Activated T-cell treated with anti-CD3 and anti-CD28 coated beads, Interleukin-2, amount 50 U/mL, for 24 hours (primary cell): ENCODE measurements around the gene CLNK.

Experiments used
- DNase-seq: peaks from one replicate; pipeline ENCODE4 v3.0.0-alpha.2; 2020
- H3K27ac Mint-ChIP-seq: 2 replicates; pipeline ENCODE4 v1.8.0; 2020; ENCODE audit warnings: mild to moderate bottlenecking, mixed read lengths
- H3K27me3 Mint-ChIP-seq: 2 replicates; pipeline ENCODE4 v1.8.0; 2020; ENCODE audit warnings: mixed read lengths
- H3K36me3 Mint-ChIP-seq: 2 replicates; pipeline ENCODE4 v1.8.0; 2020; ENCODE audit warnings: low read depth, mixed read lengths
- H3K4me1 Mint-ChIP-seq: 2 replicates; pipeline ENCODE4 v1.8.0; 2020; ENCODE audit warnings: low read depth, mixed read lengths
- H3K4me3 Mint-ChIP-seq: 2 replicates; pipeline ENCODE4 v1.8.0; 2020; ENCODE audit warnings: mild to moderate bottlenecking, moderate library complexity, mixed read lengths
- H3K9me3 Mint-ChIP-seq: 2 replicates; pipeline ENCODE4 v1.8.0; 2020; ENCODE audit warnings: mixed read lengths

CLNK gene

DNA sequence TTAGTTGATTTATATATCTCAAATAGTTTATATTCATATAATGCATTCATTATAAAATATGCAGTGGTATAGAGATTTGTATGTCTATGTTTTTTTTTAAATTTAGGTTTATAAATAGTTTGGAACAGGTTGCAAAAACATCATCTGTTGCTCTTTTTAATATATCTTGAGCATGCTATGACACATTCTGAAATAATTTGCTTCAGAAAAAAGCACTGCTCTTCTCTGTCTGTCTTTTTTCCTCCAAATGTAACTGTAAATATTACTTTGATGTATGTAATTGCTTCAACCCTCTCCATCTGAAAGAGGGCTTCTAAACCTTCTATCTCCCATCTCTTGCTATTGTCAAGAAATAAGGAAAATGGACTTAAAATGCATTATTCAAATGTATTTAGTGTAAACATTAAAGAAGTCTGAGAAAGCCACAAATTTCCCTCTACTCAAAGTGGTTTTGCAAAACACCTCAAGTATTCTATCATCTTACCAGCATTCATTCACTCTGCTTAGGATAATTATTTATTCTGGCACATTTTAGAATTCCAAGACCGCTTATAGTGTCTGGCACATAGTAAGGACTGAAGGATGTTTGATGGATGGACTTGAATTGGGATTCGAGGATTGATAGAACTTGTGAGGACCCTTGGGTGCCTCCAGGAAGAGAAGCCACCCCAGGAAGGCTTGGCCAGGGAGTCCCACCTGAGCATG lies 87.8 kb downstream of the CLNK start:
- DNase-seq = no peak
- no peak overlapping the region for H3K27ac Mint-ChIP-seq
- H3K36me3 Mint-ChIP-seq = no peaks in the 10 kb centered on the region
- no peaks in the 10 kb centered on the region for H3K27me3 Mint-ChIP-seq
- no peak overlapping the region for H3K4me3 Mint-ChIP-seq
- no peaks in the 10 kb centered on the region for H3K9me3 Mint-ChIP-seq
- H3K4me1 Mint-ChIP-seq = no peaks in the 10 kb centered on the region

DNA sequence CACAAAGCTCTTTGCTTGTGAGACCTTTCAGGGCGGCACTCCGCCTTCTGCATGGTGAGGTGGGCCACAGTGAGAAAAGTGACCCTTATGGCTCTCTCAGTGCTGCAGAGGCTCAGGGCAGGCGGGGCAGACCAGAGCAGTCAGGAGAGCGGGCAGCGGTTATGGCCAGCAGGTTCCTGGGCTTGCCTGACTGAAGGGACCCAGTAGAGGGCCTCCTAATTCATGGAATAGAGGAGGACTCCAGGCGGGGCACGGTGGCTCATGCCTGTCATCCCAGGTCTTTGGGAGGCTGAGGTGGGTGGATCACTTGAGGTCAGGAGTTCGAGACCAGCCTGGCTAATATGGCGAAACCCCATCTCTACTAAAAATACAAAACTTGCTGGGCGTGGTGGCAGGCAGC lies 91.4 kb downstream of the CLNK start:
- H3K4me1 Mint-ChIP-seq = peaks cover 22% of the 10 kb centered on the region
- H3K27ac Mint-ChIP-seq = no peak overlapping the region
- H3K36me3 Mint-ChIP-seq = no peaks in the 10 kb centered on the region
- H3K4me3 Mint-ChIP-seq = no peak overlapping the region
- no peak for DNase-seq
- H3K9me3 Mint-ChIP-seq = no peaks in the 10 kb centered on the region
- H3K27me3 Mint-ChIP-seq = no peaks in the 10 kb centered on the region

DNA sequence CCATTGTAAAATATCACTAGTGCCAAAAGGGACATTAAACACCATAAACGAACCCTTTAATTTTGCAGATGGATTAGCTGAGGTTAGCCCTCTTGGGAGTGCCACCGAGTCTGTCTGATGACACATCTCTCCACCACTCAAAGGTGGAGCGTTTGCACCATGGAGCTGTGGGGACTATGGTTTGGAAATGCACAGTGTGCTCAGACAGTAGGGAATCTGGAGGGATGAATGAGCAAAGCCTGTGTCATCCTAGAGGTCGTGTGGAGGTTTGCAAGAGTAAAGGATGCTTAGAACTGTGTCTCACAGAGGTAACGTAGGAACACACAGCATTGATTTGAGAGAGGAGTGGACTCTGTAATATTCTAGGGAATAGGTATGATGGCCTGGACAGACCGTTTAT lies 93.7 kb downstream of the CLNK start:
- H3K36me3 Mint-ChIP-seq = no peaks in the 10 kb centered on the region
- peaks cover 29% of the 10 kb centered on the region for H3K4me1 Mint-ChIP-seq
- DNase-seq = no peak
- no peaks in the 10 kb centered on the region for H3K27me3 Mint-ChIP-seq
- H3K4me3 Mint-ChIP-seq = no peak overlapping the region
- no peaks in the 10 kb centered on the region for H3K9me3 Mint-ChIP-seq
- no peak overlapping the region for H3K27ac Mint-ChIP-seq

DNA sequence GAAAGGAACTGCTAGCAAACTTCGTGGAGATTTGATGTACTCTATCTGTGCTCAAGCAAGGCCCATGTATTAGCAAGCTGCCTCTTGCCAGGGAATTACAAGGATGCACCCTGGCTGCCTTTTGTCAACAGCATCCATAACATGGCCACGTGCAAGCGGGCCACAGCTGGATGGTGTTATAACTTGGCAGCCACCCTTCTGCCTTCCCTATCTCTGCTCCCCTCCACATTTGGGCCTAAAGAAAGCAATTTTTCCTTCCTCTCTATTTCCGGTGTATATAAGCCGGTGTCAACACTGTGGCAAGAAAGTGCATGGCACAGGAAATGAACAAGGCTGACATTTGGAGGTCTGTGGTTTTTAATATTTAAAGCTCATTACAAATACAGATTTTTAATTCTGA lies 94.8 kb downstream of the CLNK start:
- no peaks in the 10 kb centered on the region for H3K36me3 Mint-ChIP-seq
- no peaks in the 10 kb centered on the region for H3K9me3 Mint-ChIP-seq
- H3K27ac Mint-ChIP-seq = no peak overlapping the region
- H3K4me1 Mint-ChIP-seq = peaks cover 30% of the 10 kb centered on the region
- H3K27me3 Mint-ChIP-seq = no peaks in the 10 kb centered on the region
- H3K4me3 Mint-ChIP-seq = no peak overlapping the region
- no peak for DNase-seq

DNA sequence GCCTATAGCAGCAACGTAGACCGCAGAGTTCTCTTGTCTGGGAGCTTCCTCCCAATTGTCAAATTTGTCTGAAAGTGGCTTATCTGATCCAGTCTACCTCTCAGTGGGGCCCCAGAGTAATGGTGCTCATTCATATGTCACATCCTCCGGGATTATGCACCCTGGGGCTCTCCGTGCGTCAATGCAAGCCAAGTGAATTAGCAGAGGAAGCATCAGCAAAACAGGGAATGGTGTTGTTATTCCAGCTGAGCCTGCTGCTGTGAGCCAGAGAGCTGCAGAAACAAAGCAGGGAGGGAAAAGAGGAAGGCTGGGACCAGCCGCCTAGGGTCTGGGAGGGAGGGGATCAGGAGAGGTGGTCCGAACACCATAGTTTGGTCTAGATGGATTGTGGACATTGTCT lies 95.2 kb downstream of the CLNK start:
- no peak overlapping the region for H3K4me3 Mint-ChIP-seq
- no peak overlapping the region for H3K27ac Mint-ChIP-seq
- H3K4me1 Mint-ChIP-seq = peaks cover 35% of the 10 kb centered on the region
- H3K36me3 Mint-ChIP-seq = no peaks in the 10 kb centered on the region
- H3K9me3 Mint-ChIP-seq = no peaks in the 10 kb centered on the region
- no peak for DNase-seq
- no peaks in the 10 kb centered on the region for H3K27me3 Mint-ChIP-seq

DNA sequence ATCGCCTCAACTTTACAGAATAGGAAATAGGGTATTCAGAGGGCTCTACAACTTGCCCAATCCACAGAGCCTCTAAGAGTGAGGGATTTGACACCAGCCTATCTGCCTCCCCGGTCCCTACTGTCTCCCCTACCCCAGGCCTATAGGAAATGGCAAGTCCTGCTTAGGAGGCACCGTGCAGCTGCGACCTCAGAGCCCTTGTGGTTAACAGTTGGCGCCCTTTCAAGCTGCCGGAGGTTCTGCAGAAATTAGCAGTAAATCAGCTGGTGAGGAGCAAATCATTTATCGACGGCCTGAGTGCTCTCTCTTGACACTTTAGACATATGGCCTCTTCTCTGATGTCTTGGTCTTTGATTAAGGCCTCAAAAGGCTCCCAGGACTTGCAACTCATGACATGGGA lies 96.9 kb downstream of the CLNK start:
- H3K4me1 Mint-ChIP-seq = peaks cover 41% of the 10 kb centered on the region
- no peaks in the 10 kb centered on the region for H3K27me3 Mint-ChIP-seq
- no peak overlapping the region for H3K4me3 Mint-ChIP-seq
- no peak for DNase-seq
- no peak overlapping the region for H3K27ac Mint-ChIP-seq
- H3K36me3 Mint-ChIP-seq = no peaks in the 10 kb centered on the region
- H3K9me3 Mint-ChIP-seq = no peaks in the 10 kb centered on the region

DNA sequence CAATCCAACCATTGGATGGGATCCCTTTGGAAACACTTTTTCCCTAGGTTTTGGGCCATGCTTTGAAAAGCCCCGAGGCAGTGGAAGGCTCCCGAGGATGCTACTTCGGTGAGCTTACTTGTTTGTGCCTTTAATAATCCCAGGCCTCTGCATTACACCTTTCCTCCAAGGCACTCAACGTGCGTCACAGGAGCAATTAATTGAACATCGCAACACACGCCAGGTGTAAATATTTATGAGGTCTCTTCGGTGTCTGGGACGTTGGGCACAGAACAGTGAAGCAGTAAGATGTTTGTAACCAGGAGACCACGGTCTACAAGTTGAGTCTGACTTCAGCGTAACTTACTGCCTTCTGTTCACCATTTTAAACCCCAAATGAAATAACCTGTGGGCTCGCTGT lies 97.3 kb downstream of the CLNK start:
- no peaks in the 10 kb centered on the region for H3K9me3 Mint-ChIP-seq
- no peak overlapping the region for H3K27ac Mint-ChIP-seq
- H3K36me3 Mint-ChIP-seq = no peaks in the 10 kb centered on the region
- DNase-seq = no peak
- no peaks in the 10 kb centered on the region for H3K27me3 Mint-ChIP-seq
- no peak overlapping the region for H3K4me3 Mint-ChIP-seq
- peaks cover 41% of the 10 kb centered on the region for H3K4me1 Mint-ChIP-seq

DNA sequence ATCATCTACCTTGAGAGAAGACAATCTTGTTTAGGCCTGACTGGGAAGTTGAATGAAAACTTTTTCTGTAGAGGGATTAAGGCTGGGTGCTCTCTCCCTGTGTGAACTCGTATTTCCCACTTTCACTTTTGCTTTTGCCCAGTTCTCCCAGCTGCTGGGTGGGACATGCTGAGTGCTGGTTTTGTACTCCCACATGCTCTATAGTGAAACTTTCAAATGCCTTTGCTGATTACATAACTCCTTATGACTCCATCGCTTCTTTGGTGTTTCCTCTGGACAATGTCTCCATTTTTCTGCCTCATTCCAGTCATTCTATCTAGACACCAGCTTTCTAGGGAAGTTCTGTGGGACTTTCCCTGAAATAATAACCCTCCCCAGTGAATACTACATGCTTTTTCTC lies 100.5 kb downstream of the CLNK start:
- Mint-ChIP-seq H3K4me1 (peaks cover 24% of the 10 kb centered on the region), H3K27me3 (no peaks in the 10 kb centered on the region), H3K9me3 (no peaks in the 10 kb centered on the region), H3K36me3 (no peaks in the 10 kb centered on the region), H3K27ac (no peak overlapping the region), H3K4me3 (no peak overlapping the region)
- no peak for DNase-seq

DNA sequence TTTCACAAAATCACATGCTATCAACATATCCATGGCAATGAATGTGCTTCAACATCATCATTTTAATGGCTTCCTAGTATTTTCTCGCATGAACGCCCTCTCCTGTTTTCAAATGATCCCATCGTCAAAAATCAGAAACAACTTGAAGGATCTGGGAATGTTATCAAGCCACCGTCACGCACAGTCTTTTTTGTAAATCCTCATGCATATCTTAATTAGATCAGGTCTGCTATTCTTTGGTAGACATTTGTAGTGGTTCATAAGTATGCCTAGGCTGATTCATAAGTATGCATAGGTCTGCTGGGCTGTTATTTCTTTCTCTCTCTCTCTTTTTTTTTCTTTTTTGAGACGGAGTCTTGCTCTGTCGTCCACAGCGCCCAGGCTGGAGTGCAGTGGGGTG lies 101.6 kb downstream of the CLNK start:
- Mint-ChIP-seq H3K27me3 (no peaks in the 10 kb centered on the region), H3K36me3 (no peaks in the 10 kb centered on the region), H3K27ac (no peak overlapping the region), H3K9me3 (no peaks in the 10 kb centered on the region), H3K4me3 (no peak overlapping the region), H3K4me1 (peaks cover 17% of the 10 kb centered on the region)
- DNase-seq = no peak

DNA sequence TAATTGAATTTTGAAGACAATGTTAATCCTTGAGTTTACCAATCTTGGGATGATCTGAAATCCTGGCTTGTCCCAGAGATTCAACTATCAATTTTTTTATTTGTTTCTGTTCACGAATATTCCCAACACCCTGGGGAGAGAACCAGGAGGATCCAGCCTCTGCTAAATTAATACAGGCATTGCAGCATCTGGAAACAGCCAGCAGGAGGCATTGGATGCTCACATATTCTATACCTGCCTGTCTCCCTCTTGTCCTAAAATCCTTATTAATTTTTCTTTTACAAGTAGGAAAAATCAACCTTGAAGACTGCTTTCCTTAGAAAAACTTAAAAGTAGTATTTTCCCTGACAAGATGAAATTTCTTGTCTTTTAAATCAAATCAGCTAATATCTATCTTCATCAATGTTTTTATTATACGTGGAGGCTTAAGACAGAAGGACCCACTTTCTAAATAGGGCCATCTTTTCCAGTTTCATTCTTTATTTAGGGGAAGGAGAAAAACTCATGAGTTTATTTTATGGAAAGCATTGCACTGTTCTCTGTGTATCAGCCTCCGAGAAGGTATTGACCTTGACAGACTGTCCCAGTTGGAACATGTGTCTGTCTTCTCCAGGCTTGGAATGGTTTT lies 102.4 kb downstream of the CLNK start:
- no peak overlapping the region for H3K4me3 Mint-ChIP-seq
- no peaks in the 10 kb centered on the region for H3K9me3 Mint-ChIP-seq
- H3K27me3 Mint-ChIP-seq = no peaks in the 10 kb centered on the region
- DNase-seq = no peak
- no peak overlapping the region for H3K27ac Mint-ChIP-seq
- H3K36me3 Mint-ChIP-seq = no peaks in the 10 kb centered on the region
- peaks cover 15% of the 10 kb centered on the region for H3K4me1 Mint-ChIP-seq

DNA sequence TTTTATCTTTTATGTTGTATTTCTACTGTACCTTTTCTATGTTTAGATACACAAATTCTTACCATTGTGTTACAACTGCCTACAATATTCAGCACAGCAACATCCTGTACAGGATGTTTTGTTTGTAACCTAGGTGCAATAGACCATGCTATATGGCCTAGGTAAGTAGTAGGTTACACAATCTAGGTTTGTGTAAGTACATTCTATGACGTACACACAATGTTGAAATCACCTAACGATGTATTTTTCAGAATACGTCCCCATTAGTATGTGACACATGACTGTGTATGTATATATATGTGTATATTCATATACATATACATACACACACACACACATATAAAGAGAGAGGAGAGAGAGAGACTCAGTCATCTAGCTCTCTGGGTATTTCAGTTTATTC lies 103.5 kb downstream of the CLNK start:
- Mint-ChIP-seq H3K4me1 (peaks cover 17% of the 10 kb centered on the region), H3K9me3 (no peaks in the 10 kb centered on the region), H3K36me3 (no peaks in the 10 kb centered on the region), H3K4me3 (no peak overlapping the region), H3K27me3 (no peaks in the 10 kb centered on the region), H3K27ac (no peak overlapping the region)
- no peak for DNase-seq

DNA sequence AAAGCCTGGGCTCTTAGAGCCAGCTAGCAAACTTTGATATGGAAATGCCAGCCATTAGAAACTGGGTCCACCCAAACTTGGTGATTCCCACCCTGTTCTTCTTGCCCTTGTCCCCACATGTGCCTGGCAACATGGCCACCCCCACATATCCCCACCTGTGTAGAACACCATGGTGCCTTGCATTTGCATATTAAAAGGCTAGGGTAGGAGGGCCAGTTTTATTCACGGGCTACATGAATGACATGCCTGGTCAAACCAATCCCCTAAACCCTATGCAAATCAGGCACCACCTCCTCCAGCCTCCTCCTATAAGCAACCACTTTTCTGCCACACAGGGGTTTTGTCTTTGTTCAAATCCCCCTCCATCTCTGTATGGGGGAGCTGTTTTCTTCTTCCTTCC lies 104.9 kb downstream of the CLNK start:
- Mint-ChIP-seq H3K27me3 (no peaks in the 10 kb centered on the region), H3K4me1 (peaks cover 15% of the 10 kb centered on the region), H3K27ac (no peak overlapping the region), H3K36me3 (no peaks in the 10 kb centered on the region), H3K9me3 (no peaks in the 10 kb centered on the region), H3K4me3 (no peak overlapping the region)
- no peak for DNase-seq

DNA sequence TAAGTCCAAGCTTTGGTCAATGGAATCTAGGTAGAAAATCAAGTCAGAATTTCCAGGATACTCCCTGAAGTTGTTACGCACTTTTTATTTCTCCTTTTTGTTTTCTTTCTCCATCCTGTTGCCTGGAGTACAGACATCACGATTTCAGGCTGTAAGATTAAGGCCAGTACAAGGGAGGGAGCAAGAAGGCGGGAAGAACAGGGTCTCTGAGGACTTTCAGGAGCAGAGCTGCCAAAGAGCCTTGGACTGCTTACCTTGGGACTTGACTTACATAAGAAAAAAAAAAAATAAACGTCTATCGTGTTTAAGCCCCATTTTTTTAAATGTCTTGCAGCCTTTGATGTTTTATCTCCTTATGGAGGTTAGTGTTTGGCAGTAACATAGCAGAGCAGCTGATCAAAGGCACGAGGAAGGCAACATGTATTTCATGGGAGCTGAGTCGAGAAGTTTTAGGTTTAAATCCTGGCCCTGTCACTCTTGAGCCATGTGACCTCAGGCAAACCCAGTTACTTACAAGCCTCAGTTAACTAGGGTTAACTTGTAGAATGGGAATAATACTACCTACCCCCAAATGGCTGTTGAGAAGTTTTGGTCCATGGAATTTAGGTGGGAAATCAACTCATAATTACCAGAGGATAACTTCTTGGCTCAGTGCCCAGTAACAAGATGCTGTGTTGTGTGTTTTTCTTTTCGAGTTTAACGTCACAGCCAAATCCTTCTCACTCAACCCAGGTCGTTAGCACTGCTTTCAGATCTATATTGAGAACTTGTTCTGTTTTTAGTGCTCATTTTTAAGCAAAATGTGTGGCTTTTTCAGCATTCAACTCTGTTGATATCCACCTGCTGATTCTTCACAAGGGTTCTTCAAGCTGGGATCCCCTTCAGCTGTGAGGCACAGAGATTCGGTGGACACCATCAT lies 106.8 kb downstream of the CLNK start:
- peaks cover 6% of the 10 kb centered on the region for H3K4me1 Mint-ChIP-seq
- H3K27me3 Mint-ChIP-seq = no peaks in the 10 kb centered on the region
- H3K36me3 Mint-ChIP-seq = no peaks in the 10 kb centered on the region
- no peak for DNase-seq
- H3K9me3 Mint-ChIP-seq = no peaks in the 10 kb centered on the region
- no peak overlapping the region for H3K4me3 Mint-ChIP-seq
- no peak overlapping the region for H3K27ac Mint-ChIP-seq

DNA sequence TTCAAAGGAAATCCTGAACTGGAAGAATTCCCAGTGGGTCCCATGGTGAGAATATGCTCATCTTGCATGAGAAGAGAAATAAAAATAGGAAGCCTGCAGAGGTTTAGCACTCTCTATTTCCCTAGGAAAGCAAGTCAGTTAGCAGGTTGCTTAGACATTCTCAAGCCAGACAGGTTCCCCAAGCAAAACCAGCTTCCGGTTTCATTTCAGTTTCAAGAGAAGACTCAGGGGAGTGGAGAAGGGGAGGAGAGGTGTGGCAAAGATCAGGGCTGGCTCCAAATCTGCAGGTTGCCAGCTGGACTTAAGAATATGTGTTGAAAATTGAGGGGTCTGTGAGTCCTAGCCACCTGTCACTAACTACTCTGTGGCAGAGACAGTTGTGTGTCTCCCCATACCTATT lies 107.5 kb downstream of the CLNK start:
- Mint-ChIP-seq H3K4me1 (peaks cover 6% of the 10 kb centered on the region), H3K36me3 (no peaks in the 10 kb centered on the region), H3K9me3 (no peaks in the 10 kb centered on the region), H3K27me3 (no peaks in the 10 kb centered on the region), H3K27ac (no peak overlapping the region), H3K4me3 (no peak overlapping the region)
- no peak for DNase-seq

DNA sequence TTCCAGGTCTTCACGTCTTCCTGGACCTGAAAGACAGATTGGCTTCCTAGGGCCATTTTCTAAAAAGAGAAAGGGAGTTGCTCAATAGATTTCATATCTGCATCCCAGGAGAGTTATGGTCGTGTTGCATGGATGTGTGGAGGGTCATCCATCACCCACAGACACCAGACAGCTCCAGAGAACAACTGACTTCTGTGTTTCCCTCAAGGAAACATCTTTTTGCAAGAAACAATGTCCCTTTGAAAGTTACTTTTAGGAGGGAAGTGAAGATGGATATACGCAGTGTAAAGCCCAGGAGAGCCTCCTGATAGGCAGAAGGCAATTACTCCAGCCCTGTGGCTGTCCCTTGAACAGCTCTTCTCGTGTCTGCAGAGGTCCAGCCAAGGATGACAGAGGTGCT lies 108.3 kb downstream of the CLNK start:
- Mint-ChIP-seq H3K27me3 (no peaks in the 10 kb centered on the region), H3K4me3 (no peak overlapping the region), H3K27ac (no peak overlapping the region), H3K36me3 (no peaks in the 10 kb centered on the region), H3K4me1 (peaks cover 6% of the 10 kb centered on the region), H3K9me3 (no peaks in the 10 kb centered on the region)
- DNase-seq = no peak
